Smooth muscle cell (in vitro differentiated cells): Measurements from ENCODE around the gene RAP1GAP2. TPM values are rescaled to one million over a fixed set of nuclear protein-coding genes. Genes with fewer than 3 reads are reported as not detected.

Experiments
- DNase-seq: peaks from one replicate; lab custom pipeline; 2025; ENCODE audit not compliant: unreplicated experiment; lab: John Stamatoyannopoulos, UW
- H2AFZ ChIP-seq: fragments of 200-600 bp; sonication (generic); 2 replicates; pipeline ENCODE4 v1.6.0; 2016; ENCODE audit warnings: antibody characterized with exemption, low read depth, mild to moderate bottlenecking
- H3F3A ChIP-seq: fragments of 200-600 bp; sonication (generic); 2 replicates; pipeline ENCODE4 v1.6.0; 2017; ENCODE audit warnings: antibody characterized with exemption, low read depth
- H3K27ac ChIP-seq: fragments of 200-600 bp; sonication (generic); 2 replicates; pipeline ENCODE4 v1.5.1; 2016; ENCODE audit warnings: low read depth, mild to moderate bottlenecking
- H3K27me3 ChIP-seq: fragments of 200-600 bp; sonication (generic); 2 replicates; pipeline ENCODE4 v1.6.1; 2016; ENCODE audit warnings: low read depth, mild to moderate bottlenecking
- H3K36me3 ChIP-seq: fragments of 200-600 bp; sonication (generic); 2 replicates; pipeline ENCODE4 v1.5.1; 2016; ENCODE audit warnings: low read depth
- H3K4me1 ChIP-seq: fragments of 200-600 bp; sonication (generic); 2 replicates; pipeline ENCODE4 v1.5.1; 2016; ENCODE audit warnings: low read depth
- H3K4me2 ChIP-seq: fragments of 200-600 bp; sonication (generic); 2 replicates; pipeline ENCODE4 v1.6.0; 2016; ENCODE audit warnings: mild to moderate bottlenecking
- H3K4me3 ChIP-seq: fragments of 200-600 bp; sonication (generic); 2 replicates; pipeline ENCODE4 v1.5.1; 2016; ENCODE audit warnings: mild to moderate bottlenecking
- H3K79me2 ChIP-seq: fragments of 200-600 bp; sonication (generic); 2 replicates; pipeline ENCODE4 v1.6.0; 2016; ENCODE audit warnings: low read depth, mild to moderate bottlenecking
- H3K9ac ChIP-seq: fragments of 200-600 bp; sonication (generic); 2 replicates; pipeline ENCODE4 v1.6.0; 2016; ENCODE audit warnings: low read depth
- H3K9me3 ChIP-seq: fragments of 200-600 bp; sonication (generic); replicated peaks from 2 replicates; pipeline ENCODE4 v1.5.1; 2016; ENCODE audit warnings: low read depth
- H4K20me1 ChIP-seq: fragments of 200-600 bp; sonication (generic); 2 replicates; pipeline ENCODE4 v1.6.0; 2016; ENCODE audit warnings: low read depth
- CTCF ChIP-seq: fragments of 200-600 bp; sonication (generic); IDR thresholded peaks from 2 replicates; pipeline ENCODE4 v1.5.1; 2017; ENCODE audit warnings: borderline replicate concordance, mild to moderate bottlenecking, antibody characterized with exemption; ENCODE audit not compliant: insufficient read depth, poor library complexity, severe bottlenecking
- WGBS: methylation state at CpG from one replicate; pipeline ENCODE4 v1.1.7; 2016; ENCODE audit warnings: low lambda C conversion rate; 5-methylcytosine and 5-hydroxymethylcytosine counted together
- polyA plus RNA-seq: library from polyadenylated mRNA; unstranded; fragments of >200 nt; fragmentation: Nextera tagmentation; extraction: Ambion mirVana; gene quantifications from 2 replicates; pipeline ENCODE4 v1.2.1, GENCODE V29; 2016
- total RNA-seq: library from RNA; depleted of rRNA; stranded (reverse); fragments of >200 nt; gene quantifications from 2 replicates; pipeline ENCODE4 v1.2.3, GENCODE V29; 2014

Gene RAP1GAP2
- total and polyA plus RNA-seq, 2 experiments from 2014 or later = 0.31 to 0.99 TPM

- 54% methylated on average over 7 of the region's 7 CpGs for WGBS
- no peak overlapping the region for H3K9ac ChIP-seq
Observed at GRCh38 chr17:2946144-2946543, 149.9 kb downstream of the RAP1GAP2 start.

GRCh38 chr17:2947588-2947950, 151.3 kb downstream of the RAP1GAP2 start:
- Histone ChIP-seq H3K36me3 (no peaks in the 10 kb centered on the region), H2AFZ (no peak overlapping the region), H3K9ac (no peak overlapping the region), H3K4me3 (no peak overlapping the region), H3K9me3 (no peaks in the 10 kb centered on the region), H3K27ac (no peak overlapping the region), H3F3A (no peaks in the 10 kb centered on the region), H3K4me1 (no peaks in the 10 kb centered on the region), H4K20me1 (no peaks in the 10 kb centered on the region), H3K27me3 (no peaks in the 10 kb centered on the region), H3K79me2 (no peaks in the 10 kb centered on the region), H3K4me2 (no peak overlapping the region)
- DNase-seq = no peak
- WGBS = 90% methylated on average over 15 of the region's 15 CpGs
- no peak for TF ChIP-seq CTCF

More at GRCh38 chr17:2946144-2946543, 149.9 kb downstream of the RAP1GAP2 start:
- Histone ChIP-seq H3K4me2 (no peak overlapping the region), H3F3A (no peaks in the 10 kb centered on the region), H3K4me3 (no peak overlapping the region), H3K9me3 (no peaks in the 10 kb centered on the region), H3K36me3 (no peaks in the 10 kb centered on the region), H3K79me2 (no peaks in the 10 kb centered on the region), H3K27me3 (no peaks in the 10 kb centered on the region), H3K27ac (no peak overlapping the region), H3K4me1 (no peaks in the 10 kb centered on the region), H4K20me1 (no peaks in the 10 kb centered on the region), H2AFZ (no peak overlapping the region)
- DNase-seq = no peak
- TF ChIP-seq CTCF = no peak

- no peaks in the 10 kb centered on the region for H3K4me1 ChIP-seq
- H3K27me3 ChIP-seq = no peaks in the 10 kb centered on the region
- no peak overlapping the region for H3K9ac ChIP-seq
- no peak overlapping the region for H3K27ac ChIP-seq
- no peaks in the 10 kb centered on the region for H3K36me3 ChIP-seq
- H3K79me2 ChIP-seq = no peaks in the 10 kb centered on the region
- 90% methylated on average over 14 of the region's 14 CpGs for WGBS
- H2AFZ ChIP-seq = no peak overlapping the region
- H4K20me1 ChIP-seq = no peaks in the 10 kb centered on the region
- TF ChIP-seq CTCF = no peak
- H3K4me3 ChIP-seq = no peak overlapping the region
- no peak overlapping the region for H3K4me2 ChIP-seq
- no peaks in the 10 kb centered on the region for H3K9me3 ChIP-seq
- DNase-seq = no peak
- H3F3A ChIP-seq = no peaks in the 10 kb centered on the region
Observed at GRCh38 chr17:2947996-2948550, 151.8 kb downstream of the RAP1GAP2 start.
